Measurements from ENCODE around the gene ARHGEF5.
"Not testable (repeated sequence)": the region's sequence is repeated elsewhere in the genome, so short reads cannot be mapped to it uniquely, and the experiment has no call there.

ARHGEF5 gene

DNA sequence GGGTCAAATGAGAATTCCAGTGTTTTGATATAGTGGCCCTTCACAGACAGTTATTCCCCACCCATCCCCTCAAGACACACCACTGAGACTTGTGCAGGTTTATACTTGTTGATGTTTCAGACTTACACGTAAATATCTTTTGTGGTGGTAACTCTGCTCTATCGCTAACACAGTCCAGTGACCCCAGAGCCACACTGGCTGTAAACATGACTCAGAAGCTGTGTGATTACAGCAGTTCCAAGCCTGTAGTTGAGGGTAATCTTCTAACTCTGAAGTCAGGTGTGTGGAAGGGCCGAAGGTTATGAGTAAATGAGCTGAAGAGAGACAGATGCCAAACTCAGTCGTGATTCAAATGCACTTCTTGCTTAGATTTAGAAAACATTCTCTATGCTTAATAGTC lies 28.9 kb downstream of the ARHGEF5 start:
- DNase-seq (ENCODE audit: low read depth), result no peak

DNA sequence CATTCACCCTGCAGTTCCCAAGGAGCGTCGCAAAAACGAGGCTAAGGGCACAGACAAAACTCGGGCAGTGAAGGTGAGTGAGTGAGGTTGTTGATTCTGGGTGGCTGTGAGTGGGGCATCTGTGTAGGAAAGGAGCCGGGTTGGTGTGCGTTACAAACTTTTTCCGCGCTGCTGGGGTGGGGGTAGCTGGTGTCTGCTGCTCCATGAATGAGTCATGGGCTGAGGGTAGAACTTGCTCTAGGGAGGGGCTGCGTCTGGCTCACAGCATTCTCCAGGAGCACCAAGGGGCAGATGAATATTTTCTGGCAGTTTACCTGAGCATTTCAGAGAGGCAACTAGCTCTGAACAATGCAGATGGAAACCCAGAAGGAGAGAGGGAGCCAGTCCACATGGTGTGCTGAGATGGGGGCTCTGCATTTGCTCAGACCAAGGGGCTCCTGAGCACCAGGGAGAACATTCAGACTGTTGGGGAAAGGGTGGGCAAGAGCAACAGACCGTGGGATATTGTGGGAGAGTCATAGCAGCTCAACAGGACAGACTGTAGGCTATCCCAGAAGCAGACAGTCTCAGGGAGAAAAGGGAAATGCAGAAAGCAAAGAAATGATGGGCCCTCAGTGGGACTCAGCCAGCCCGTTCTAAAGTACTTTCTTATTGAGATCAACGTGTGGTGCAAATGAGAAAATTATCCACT lies 29.5 kb downstream of the ARHGEF5 start:
- DNase-seq (ENCODE audit: low read depth), result no peak

DNA sequence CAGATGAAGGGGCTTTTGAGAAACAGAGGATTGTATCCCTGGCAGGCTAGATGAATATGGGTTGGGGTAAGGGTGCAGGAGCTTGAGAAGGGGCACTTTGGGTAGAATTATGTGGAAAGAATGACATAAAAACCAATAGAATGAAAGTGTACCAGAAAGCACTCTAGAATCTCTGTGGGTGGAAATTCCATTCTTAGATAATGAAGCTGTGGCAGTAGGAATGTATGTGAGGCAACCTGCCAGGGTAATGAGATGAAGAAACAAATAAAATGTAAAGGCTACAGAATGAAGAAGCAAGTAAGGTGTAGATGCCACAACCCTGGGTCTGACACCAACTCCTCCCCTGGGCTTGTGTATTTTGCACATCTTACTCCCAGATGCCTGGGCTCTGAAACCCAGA lies 31.5 kb downstream of the ARHGEF5 start:
- no peak for DNase-seq (ENCODE audit: low read depth)

DNA sequence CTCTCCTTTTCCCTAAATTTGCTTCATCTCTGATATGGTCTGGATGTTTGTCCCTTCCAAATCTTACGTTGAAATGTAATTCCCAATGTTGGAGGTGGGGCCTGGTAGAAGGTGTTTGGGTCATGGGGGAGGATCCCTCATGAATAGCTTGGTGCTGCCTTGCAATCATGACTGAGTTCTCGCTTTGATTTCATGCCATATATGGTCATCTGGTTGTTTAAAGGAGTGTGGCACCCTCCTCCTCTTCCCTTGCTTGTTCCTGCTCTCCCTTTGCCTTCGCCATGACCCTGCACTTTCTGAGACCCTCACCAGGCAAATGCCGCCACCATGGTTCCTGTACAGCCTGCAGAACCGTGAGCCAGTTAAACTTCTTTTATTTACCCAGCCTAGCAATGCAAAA lies 33.7 kb downstream of the ARHGEF5 start:
- DNase-seq (ENCODE audit: low read depth), result no peak

DNA sequence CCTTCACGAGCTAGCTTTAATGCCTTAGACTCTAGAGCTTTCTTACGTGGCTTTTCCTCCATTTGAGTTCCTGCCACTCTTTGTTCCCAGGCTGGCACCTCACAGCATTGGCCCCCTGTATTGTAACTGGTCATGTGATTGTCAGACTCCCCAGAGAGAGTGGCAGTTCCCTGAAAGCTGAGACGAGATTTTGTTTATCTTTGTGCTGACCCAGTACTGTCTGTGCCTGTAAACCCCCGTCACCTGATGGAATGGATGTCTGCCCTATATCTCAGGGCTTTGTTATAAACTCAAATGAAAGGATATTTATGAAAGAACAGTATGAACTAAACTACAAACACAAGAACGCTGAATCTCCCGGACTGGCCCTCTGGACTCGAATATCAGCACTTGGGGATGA lies 35.3 kb downstream of the ARHGEF5 start:
- no peak for DNase-seq (ENCODE audit: low read depth)

DNA sequence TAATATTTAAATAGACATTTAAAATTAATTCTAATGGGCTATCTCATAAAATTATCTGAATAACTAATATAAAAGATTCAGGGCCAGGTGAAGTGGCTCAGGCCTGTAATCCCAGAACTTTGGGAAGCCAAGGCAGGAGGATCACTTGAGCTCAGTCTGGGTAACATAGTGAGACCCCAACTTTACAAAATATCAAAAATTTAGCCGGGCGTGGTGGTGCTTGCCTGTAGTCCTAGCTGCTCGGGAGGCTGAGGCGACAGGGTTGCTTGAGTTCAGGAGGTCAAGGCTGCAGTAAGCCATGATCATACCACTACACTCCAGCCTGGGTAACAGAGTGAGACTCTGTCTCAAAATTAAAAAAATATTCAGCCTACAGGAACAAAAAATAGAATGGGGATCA lies 35.8 kb downstream of the ARHGEF5 start:
- no peak for DNase-seq (ENCODE audit: low read depth)

DNA sequence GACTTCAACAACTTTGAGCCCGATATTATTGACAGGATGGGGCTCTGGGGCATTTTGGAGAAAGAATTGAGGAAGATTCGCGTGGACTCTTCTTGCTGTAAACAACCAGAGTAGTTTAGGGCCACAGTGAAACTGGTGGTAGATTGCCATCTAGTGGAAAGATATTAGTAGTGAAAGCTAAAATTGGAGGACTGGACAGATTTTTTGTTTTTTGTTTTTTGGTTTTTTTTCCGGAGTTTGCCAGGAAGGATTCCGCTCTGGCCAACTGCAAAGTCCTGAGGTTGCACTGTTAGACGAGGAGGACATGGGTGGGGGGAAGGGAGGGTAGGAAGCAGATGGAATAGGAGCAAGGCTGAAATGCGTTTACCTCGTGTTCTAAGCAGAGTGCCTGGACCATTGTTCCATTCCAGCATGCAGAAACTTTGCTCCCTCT lies 36.6 kb downstream of the ARHGEF5 start:
- no peak for DNase-seq (ENCODE audit: low read depth)

DNA sequence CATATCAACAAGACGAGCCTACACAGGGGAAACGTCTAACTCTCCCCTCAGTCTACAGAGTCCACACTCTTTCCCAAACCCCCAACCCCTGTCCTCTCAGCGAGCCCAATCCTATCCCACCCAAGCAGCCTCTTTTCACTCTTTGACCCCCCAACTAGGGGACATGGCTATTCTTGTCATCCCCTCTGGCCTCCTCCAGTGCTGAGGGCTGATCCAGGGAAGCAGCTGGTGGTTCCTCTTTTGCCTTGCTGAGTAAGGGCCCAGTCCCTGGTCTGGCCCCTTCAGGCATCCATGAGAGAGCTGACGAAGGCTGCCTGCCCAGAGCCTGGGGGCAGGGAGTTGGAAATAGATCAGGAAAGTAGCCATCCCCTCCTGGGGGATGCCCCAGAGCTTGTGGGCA lies 41.9 kb downstream of the ARHGEF5 start:
- no peak for DNase-seq (ENCODE audit: low read depth)

DNA sequence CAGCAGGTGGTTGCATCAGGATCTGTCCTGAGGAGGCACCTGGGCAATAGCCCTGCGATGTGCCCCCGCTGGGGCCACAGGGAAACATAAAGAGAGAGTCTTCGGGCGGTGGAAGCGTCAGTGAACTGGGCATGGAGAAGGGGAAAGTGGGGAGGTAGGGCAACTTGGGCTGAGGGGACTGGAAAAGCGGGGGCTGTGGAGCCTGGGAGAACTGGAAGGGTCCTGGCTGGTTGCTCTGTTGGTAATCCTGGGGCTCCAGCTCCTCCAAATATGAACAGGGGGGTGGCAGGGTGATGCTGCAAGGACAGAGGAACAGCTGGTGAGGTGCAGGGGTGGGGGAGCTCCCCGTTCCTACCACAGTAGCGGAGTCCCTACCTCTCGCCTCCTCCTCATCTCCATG lies 43.1 kb downstream of the ARHGEF5 start:
- DNase-seq (ENCODE audit: low read depth), result no peak

DNA sequence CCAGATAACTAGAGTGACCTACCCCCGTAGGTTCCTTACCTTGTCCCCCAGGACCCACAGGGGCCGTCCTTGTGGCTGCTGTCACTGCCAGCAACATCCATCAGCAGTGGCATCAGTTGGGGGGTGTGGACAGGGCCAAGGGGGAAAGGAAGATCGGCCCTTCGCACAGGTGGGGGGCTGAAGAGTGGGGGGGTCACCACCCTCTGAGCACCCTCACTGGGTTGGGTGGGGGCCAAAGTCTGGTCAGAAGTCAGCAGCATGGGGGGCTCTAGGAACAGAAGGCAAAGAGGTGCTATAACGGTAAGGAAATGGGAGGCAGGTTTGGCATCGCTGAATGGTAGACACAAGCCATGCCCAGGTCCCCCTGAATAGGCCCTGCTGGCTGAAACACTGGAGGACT lies 43.7 kb downstream of the ARHGEF5 start:
- DNase-seq (ENCODE audit: low read depth), result no peak

DNA sequence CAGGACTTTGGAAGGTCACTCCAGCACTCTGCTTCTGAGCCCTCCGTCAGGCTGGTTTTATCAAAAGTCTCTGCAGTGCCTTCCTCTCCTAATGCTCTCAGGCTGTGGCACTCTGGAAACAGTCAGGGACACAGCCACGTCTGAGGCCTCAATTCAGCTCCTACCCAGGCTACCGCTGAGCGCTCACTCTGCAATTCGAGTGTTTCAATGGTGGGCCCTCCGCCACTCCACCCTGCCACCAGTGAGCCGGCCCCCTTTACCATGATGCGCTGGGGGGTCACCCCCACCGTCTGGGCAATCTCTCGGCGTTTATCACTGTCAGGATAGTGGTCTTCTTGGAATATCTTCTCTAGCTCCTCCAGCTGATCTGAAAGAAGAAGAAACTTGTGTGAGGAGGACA lies 44.7 kb downstream of the ARHGEF5 start:
- no peak for DNase-seq (ENCODE audit: low read depth)

DNA sequence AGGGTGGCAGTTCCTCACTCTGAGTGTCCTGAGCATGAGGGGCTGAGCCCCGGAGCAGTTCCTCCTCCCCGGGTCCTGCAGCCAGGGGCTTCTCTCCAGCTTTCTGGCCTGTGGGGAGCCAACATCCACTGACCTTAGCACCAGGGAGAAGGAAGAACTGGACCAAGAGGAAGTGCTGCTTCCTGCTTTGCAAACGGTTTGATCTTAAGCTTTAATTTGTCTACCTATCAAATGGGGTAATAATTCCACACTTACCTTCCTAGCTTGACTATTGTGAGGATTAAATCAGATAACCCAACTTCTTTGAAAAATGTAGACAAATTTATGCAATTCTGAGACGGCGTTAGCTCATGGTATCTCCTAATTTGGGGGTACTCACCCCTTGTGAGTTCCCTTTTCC lies 46.3 kb downstream of the ARHGEF5 start:
- DNase-seq (ENCODE audit: low read depth), result no peak

DNA sequence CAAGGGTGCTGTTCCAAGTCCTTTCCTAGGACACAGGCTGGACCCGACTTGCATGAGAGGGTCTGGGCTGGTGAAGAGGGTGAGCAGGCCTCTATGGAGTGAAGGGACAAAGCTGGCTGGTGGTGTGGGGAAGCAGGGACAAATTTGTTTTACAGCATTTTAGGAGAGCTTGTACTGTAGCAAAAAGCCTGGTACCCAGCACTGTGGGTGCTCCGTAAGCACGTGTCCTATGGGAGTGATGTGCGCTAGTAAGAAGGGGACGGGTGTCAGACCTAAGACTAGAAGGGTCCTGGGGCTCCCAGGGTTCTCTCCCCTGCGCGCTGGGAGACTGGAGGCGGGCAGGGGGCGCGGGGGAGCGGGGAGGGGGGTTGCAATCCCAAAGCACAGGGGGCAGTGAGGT lies 47.9 kb downstream of the ARHGEF5 start:
- no peak for DNase-seq (ENCODE audit: low read depth)

DNA sequence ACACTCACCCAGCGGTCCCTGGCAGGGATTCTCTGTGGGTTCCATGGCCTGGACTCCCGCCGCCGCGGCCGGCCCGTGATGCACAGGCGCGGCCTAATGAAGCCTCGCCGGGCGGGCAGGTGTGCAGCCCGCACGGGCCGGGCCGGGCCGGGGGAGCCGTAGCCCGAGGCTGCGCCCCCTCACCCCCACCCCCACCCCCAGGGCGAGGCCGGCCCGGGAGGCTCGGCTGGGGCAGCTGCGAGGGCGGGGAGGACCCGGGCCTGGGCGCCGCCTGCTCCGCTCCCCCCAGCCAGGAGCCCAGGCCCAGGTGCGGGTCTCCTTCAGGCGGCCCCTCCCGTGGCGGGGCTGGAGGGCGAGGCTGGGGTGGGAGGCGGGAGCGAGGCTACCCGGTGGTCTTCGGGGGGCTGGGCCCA lies 48.5 kb downstream of the ARHGEF5 start, which contains the start of gene NOBOX:
Gene NOBOX, minus strand, starts transcription at position 45 of the 413 bp plus-strand sequence.
- no peak for DNase-seq (ENCODE audit: low read depth)

DNA sequence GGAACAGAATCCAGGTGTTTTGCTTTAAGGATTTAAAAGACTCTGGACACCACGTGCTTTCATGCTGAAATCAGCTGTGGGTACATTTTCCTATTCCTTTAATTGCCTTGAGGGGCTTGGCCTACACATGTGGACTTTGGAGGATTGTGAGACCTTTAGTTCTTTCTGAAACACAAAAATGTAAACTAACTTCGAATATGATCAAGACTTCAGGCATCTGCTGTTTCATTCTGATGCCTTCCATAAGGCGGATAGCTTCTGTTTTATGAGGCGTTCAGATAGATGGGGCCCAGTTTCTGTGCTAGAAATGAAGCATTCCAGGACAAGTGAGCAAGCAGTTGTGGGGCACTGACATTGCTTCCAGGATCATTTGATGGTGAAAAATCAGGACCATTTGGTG lies 49.7 kb downstream of the ARHGEF5 start:
- DNase-seq (ENCODE audit: low read depth), result no peak

DNA sequence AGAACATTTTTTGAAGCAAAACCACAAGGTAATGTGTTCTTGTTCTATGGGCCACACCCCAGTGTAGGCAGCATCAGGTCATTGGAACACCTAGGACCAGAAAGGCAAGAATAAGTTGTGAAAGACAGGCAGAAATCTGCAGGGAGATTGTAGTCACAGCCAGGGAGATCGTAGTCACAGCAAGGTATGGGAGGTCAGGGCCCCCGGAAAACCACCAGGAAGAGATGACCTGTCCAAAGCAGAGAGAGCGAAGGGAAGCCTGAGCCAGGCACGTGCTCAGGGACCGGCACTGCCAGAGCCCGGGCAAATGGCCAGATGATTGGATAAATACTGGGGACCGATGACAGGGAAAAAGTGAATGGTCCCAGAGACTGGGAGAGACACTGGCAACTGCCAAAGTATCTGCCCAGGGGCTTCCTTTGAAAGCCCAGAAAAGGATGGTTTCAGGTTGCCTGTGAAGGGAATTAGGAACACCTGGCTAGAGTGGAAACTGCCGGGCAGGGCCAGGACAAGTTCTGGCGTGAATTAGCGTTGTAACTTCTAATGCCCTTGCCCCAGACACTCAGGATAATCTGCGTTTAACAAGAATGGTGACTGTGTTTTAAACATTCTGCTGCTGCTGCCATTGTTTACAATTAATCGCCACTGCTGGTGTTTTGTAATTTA lies 52.2 kb downstream of the ARHGEF5 start:
- DNase-seq (ENCODE audit: low read depth), result no peak

DNA sequence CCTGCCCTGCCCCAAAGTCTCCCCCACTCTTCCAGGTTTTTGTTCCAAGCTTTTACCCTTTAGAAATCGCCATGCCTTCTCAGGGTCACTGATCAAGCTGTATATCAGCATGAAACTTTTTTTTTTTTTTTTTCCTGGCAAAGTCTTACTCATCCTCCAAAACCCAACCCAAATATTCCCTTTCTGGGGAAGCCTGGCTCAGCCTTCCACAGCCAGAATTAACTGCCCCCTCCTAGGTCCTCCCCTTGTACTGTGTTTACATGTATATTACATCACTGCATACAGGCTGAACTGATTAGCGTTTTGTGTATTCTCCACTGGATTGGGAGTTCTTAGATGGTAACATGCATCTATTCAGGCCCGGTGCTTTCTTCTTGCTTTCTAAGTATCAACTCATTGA lies 52.9 kb downstream of the ARHGEF5 start:
- no peak for DNase-seq (ENCODE audit: low read depth)

DNA sequence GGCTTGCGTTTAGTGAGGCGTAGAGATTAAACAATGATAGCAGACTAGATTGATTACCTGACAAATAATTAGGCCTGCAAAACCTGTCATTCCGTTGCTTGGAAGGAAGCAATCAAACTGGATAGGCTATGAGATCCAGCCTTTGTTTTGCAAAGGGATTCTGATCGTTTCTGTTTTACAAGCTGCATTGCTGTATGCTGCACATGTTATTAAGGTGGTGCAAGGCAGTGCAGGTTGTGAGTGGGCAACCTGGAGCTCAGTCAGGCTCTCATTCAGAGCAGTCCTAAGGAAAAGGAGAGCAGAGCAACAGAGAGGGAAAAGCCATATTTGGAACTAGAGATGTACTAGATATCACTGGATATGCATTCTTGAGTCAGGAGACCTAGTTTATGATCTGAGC lies 55.2 kb downstream of the ARHGEF5 start:
- no peak for DNase-seq (ENCODE audit: low read depth)

DNA sequence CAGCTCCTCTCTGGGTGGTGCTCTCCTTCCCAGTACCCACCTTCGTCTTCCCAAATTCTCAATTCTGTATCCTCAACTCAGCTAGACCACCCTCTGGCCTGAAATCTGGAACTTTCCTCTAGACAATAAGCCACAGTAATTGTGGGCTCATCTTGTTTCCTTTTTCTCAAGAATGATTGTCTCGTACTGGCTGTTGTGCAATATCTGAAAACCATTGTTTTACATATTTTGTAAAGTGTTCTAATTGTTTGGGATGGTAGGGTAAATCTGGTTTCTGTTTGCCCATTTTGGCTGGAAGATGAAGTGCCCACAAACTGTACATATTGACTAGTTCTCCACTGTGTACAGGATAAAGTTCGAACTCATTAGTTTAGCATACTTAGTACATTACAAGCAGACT lies 59.6 kb downstream of the ARHGEF5 start:
- no peak for DNase-seq (ENCODE audit: low read depth)

DNA sequence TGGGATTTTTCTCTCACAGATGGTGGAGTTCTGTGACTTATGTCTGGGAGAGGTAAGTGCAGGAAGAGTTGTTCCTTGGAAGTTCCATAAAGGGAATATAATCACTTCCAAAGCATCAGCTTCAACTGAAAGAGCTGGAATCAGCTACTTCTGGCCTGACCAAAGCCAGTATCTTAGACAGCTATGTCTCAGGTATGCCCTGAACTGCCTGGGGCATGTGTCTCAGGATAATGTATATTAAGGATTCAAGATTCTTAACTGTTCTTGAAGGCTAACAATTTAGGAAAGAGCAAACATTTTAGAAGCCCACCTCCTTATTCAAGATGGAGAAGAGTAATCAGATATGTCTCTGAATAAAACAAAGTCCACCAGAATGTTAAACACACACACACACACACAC lies 60.7 kb downstream of the ARHGEF5 start:
- DNase-seq (ENCODE audit: low read depth), result no peak

DNA sequence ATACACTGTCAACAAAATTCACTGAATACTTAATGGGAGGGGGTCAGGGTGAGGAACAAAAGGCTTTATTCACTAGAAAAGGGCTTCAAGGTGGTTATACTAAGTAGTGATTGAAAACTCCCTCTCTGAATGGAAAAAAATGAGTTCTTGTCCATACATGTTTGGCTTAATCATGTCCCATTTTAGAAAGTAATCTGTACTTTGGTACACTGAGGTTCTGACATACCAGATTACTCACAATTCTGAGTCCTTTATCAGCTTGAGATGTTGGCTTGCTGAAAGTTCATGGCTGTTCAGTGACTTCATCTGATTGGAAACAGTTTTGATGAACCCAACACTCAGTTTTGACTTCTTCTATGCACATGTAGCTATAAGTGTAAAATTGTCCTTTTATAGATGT lies 61.1 kb downstream of the ARHGEF5 start:
- DNase-seq (ENCODE audit: low read depth), result no peak

DNA sequence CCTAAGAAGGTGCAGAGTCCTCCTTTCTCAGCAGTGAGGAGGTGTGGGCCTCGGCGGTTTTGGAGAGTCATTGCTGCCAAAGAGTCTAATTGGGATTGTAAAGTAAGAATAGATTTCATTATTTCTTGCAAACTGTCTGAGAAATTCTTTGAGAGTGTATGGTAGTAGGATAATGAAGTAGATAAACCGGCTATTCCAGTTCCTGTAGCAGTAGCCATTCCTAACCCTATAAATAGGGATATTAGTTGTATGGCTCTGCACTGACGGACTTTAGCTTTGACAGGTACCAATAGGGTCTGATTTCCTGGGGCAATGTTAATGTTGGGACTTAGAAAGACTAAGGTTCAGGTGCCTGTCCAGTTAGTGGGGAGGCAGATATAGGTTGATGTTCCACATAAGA lies 63.7 kb downstream of the ARHGEF5 start:
- not testable (repeated sequence) for DNase-seq (ENCODE audit: low read depth)

DNA sequence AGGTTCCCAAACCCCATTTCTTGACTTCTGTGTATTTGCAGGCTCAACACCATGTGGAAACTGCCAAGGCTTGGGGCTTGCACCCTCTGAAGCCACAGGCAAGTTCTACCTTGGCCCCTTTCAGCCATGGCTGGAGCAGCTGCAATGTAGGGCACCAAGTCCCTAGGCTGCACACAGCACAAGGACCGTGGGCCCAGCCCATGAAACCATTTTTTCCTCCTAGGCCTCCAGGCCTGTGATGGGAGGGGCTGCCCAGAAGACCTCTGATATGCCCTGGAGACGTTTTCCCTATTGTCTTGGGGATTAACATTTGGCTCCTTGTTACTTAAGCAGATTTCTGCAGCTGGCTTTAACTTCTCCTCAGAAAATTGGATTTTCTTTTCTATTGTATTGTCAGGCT lies 72.3 kb downstream of the ARHGEF5 start:
- DNase-seq (ENCODE audit: low read depth), result not testable (repeated sequence)

DNA sequence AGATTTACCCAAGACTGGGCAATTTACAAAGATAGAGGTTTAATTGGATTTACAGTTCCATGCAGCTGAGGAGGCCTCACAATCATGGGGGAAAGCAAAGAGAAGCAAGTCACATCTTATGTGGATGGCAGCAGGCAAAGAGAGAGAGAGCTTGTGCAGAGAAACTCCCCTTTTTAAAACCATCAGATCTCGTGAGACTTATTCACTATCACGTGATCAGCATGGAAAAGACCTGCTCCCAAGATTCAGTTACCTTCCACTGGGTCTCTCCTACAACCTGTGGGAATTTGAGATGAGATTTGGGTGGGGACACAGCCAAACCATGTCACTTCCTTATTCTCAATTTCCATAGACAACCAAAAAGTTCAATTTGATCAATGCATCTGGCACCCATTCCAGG lies 73.2 kb downstream of the ARHGEF5 start:
- DNase-seq (ENCODE audit: low read depth), result no peak
